Lung (tissue), 12 donors: ENCODE results near the gene SMPD2. TPM values are rescaled to one million over a fixed set of nuclear protein-coding genes. Genes with fewer than 3 reads are reported as not detected.

Experiments
- ATAC-seq: fragments of 200-7000 bp; cut with Tn5 transposase; one replicate; pipeline ENCODE4 v1.9.1; 2020; ENCODE audit warnings: moderate number of reproducible peaks; ENCODE audit not compliant: insufficient read depth, low FRiP score
- DNase-seq, 3 donors: peaks; one replicate each; pipeline ENCODE4 v3.0.0-alpha.2; 2013 to 2017
- H3K27ac ChIP-seq, 2 donors: one replicate each; pipeline ENCODE4 v1.5.1; 2013; ENCODE audit warnings: mild to moderate bottlenecking in 2 of 2, moderate library complexity in 2 of 2, control low read depth in 1 of 2, inconsistent platforms in 1 of 2, low read depth in 1 of 2, low read length in 1 of 2
- H3K27me3 ChIP-seq, 3 donors: one replicate each; pipeline ENCODE4 v1.5.1; 2013; ENCODE audit warnings: low read length in 2 of 3; ENCODE audit not compliant: control insufficient read depth in 3 of 3, insufficient read depth in 3 of 3
- H3K36me3 ChIP-seq, 4 donors: one replicate each; pipeline ENCODE4 v1.5.1; 2013; ENCODE audit warnings: low read length in 4 of 4, mild to moderate bottlenecking in 1 of 4, moderate library complexity in 1 of 4; ENCODE audit not compliant: control insufficient read depth in 4 of 4, insufficient read depth in 4 of 4
- H3K4me1 ChIP-seq, 5 donors: one replicate each; pipeline ENCODE4 v1.5.1; 2013; ENCODE audit warnings: low read length in 5 of 5, mild to moderate bottlenecking in 2 of 5, moderate library complexity in 1 of 5; ENCODE audit not compliant: control insufficient read depth in 5 of 5, insufficient read depth in 5 of 5
- H3K4me3 ChIP-seq: one replicate; pipeline ENCODE4 v1.5.1; 2013; ENCODE audit warnings: mild to moderate bottlenecking, control low read depth, moderate library complexity
- H3K9ac ChIP-seq, 2 donors: one replicate each; pipeline ENCODE4 v1.5.1; 2013; ENCODE audit warnings: low read length in 2 of 2, control low read depth in 1 of 2; ENCODE audit not compliant: insufficient read depth in 1 of 2
- H3K9me3 ChIP-seq, 4 donors: one replicate each; pipeline ENCODE4 v1.5.1; 2013; ENCODE audit warnings: low read length in 3 of 4, mild to moderate bottlenecking in 1 of 4, moderate library complexity in 1 of 4; ENCODE audit not compliant: control insufficient read depth in 4 of 4, insufficient read depth in 3 of 4
- CTCF ChIP-seq: IDR thresholded peaks from 2 replicates; pipeline ENCODE4 v1.5.1; 2012; ENCODE audit warnings: mild to moderate bottlenecking; ENCODE audit errors: control extremely low read depth, extremely low read depth
- WGBS, 2 donors: extraction: QIAGEN DNeasy Blood & Tissue Kit; methylation state at CpG; one replicate each; pipeline ENCODE4 v1.1.7; 2013; 5-methylcytosine and 5-hydroxymethylcytosine counted together
- polyA plus RNA-seq, 2 donors: library from polyadenylated mRNA; stranded (reverse); fragments of 200-250 nt; gene quantifications; one replicate each; pipeline ENCODE4 v1.2.1, GENCODE V29; 2013
- total RNA-seq, 2 donors: library from RNA; depleted of rRNA in 1 of 2; stranded (reverse); fragments of >200 nt in 1 of 2; gene quantifications; one replicate each; pipeline ENCODE4 v1.2.1, GENCODE V29; 2014 to 2021
- donor health status: control.
- donor health status: control.
- donor health status: Bipolar disorder and iron deficiency.
- donor health status: healthy.
- donor health status: DM: yes; HTN: yes; CAD: no.

The SMPD2 gene
- total and polyA plus RNA-seq, 4 donors = 17.4 to 22.8 (median 19.9) TPM

DNA sequence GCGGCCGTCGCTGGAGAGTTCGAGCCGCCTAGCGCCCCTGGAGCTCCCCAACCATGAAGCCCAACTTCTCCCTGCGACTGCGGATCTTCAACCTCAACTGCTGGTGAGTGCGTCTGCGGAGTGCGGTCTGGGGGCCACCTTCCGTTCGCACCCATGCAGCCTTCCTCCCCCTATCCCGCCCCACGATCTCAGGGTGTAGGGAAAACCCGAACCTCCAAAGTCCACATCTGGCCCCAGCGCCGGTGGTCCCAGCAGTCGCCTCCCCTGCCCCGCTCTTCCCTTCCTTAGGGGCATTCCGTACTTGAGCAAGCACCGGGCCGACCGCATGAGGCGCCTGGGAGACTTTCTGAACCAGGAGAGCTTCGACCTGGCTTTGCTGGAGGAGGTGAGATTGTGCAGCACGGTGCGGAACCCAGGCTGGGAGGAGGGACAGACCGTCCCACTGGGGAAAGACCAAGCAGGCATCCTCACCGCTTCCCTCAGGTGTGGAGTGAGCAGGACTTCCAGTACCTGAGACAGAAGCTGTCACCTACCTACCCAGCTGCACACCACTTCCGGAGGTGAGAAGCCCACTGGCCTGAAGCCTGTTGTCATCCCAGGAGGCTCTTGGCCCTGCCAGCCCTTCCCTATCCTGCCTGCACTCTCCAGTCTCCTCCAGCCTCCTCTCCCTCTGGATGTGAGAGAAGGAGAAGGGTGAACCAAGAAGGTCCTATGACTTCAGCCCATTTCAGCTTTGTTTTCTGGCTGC lies 719 bp downstream of the SMPD2 start:
- no peaks in the 10 kb centered on the region for H3K9me3 ChIP-seq
- 1 to 2% methylated on average over 30 to 31 of the region's 31 CpGs for WGBS, 2 donors
- no peaks in the 10 kb centered on the region for H3K27me3 ChIP-seq
- peak overlapping the region; percentile 68 to 79 for H3K9ac ChIP-seq
- TF ChIP-seq CTCF = no peak
- DNase-seq = peak; percentile 60 to 71 (median 70)
- peaks cover 4 to 18% (median 5%) of the 10 kb centered on the region in 5 donors for H3K4me1 ChIP-seq
- ATAC-seq = peak; percentile 7
- H3K4me3 ChIP-seq = peak overlapping the region; percentile 83
- H3K27ac ChIP-seq = peak overlapping the region; percentile 81 to 96
- peaks cover 0 to 35% (median 8%) of the 10 kb centered on the region in 4 donors for H3K36me3 ChIP-seq

DNA sequence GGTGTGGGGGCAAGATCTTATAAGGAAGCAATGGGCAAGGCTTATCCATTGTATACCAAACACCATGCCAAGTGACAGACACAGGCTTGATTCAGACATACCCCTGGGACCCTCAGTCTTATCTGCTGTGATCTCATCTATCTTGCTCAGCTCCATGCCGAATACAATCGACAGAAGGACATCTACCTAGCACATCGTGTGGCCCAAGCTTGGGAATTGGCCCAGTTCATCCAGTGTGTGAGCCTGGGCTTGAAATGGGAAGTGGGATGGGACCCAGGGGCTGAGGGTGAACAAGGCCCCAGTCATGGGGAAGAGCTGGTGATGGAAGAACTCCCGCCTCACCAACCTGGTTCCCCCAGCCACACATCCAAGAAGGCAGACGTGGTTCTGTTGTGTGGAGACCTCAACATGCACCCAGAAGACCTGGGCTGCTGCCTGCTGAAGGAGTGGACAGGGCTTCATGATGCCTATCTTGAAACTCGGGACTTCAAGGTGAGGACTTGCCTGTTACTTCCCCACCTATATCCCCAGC lies 1.9 kb downstream of the SMPD2 start:
- H3K27me3 ChIP-seq = no peaks in the 10 kb centered on the region
- H3K4me1 ChIP-seq = peaks cover 4 to 18% (median 5%) of the 10 kb centered on the region in 5 donors
- whole genome bisulfite sequencing, 2 donors = 94 to 97% methylated on average over 6 of the region's 6 CpGs
- no peak overlapping the region for H3K9ac ChIP-seq
- no peak overlapping the region for H3K4me3 ChIP-seq
- DNase-seq = no peak
- H3K36me3 ChIP-seq = peaks cover 0 to 39% (median 14%) of the 10 kb centered on the region in 4 donors
- H3K27ac ChIP-seq = no peak overlapping the region
- no peak for TF ChIP-seq CTCF
- no peaks in the 10 kb centered on the region for H3K9me3 ChIP-seq
- ATAC-seq = no peak

DNA sequence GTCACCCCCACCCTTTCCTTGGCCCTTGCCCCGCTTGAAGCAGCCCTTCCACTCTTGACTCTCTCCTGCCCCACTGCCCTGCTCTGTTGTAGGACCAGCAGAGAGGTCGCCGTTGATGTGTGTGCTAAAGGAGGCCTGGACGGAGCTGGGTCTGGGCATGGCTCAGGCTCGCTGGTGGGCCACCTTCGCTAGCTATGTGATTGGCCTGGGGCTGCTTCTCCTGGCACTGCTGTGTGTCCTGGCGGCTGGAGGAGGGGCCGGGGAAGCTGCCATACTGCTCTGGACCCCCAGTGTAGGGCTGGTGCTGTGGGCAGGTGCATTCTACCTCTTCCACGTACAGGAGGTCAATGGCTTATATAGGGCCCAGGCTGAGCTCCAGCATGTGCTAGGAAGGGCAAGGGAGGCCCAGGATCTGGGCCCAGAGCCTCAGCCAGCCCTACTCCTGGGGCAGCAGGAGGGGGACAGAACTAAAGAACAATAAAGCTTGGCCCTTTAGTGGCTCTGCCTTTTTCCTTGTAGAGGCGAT lies 3.0 kb downstream of the SMPD2 start:
- DNase-seq = no peak
- no peaks in the 10 kb centered on the region for H3K9me3 ChIP-seq
- ATAC-seq = no peak
- no peak overlapping the region for H3K9ac ChIP-seq
- no peak overlapping the region for H3K4me3 ChIP-seq
- no peaks in the 10 kb centered on the region for H3K27me3 ChIP-seq
- 94 to 97% methylated on average over 10 of the region's 10 CpGs for WGBS, 2 donors
- H3K36me3 ChIP-seq = peaks cover 0 to 43% (median 17%) of the 10 kb centered on the region in 4 donors
- TF ChIP-seq CTCF = no peak
- peaks cover 4 to 18% (median 5%) of the 10 kb centered on the region in 5 donors for H3K4me1 ChIP-seq
- H3K27ac ChIP-seq = no peak overlapping the region
